SU-DHL-6 (cell line): Measurements from ENCODE around the gene GSTM5.

Experiments used
- H2AFZ ChIP-seq: fragments of 200-600 bp; sonication (generic); 2 replicates; pipeline ENCODE4 v1.6.1; 2014; ENCODE audit warnings: low read depth, mild to moderate bottlenecking, moderate library complexity, mixed read lengths, antibody characterized with exemption, low read length; ENCODE audit not compliant: severe bottlenecking
- H3F3A ChIP-seq: fragments of 200-600 bp; shearing (Covaris generic); 2 replicates; pipeline ENCODE4 v1.6.0; 2016; ENCODE audit warnings: antibody characterized with exemption, mild to moderate bottlenecking; ENCODE audit not compliant: insufficient read depth
- H3K27ac ChIP-seq: fragments of 200-600 bp; sonication (generic); 2 replicates; pipeline ENCODE4 v1.5.1; 2016; ENCODE audit warnings: low read depth, mild to moderate bottlenecking, low read length, moderate library complexity, mixed read lengths
- H3K27me3 ChIP-seq: fragments of 200-600 bp; sonication (generic), shearing (Covaris generic); 2 replicates; pipeline ENCODE4 v1.6.0; 2014; ENCODE audit warnings: mild to moderate bottlenecking, low read length
- H3K36me3 ChIP-seq: fragments of 200-600 bp; sonication (generic); 2 replicates; pipeline ENCODE4 v1.6.1; 2014; ENCODE audit warnings: mild to moderate bottlenecking, low read length, mixed read lengths
- H3K4me2 ChIP-seq: fragments of 300-600, 200-600 bp; shearing (Covaris generic), sonication (generic); 2 replicates; pipeline ENCODE4 v1.6.0; 2014; ENCODE audit warnings: low read length, low read depth, mild to moderate bottlenecking; ENCODE audit not compliant: poor library complexity, severe bottlenecking
- H3K4me3 ChIP-seq: fragments of 200-600 bp; sonication (generic); 2 replicates; pipeline ENCODE4 v1.5.1; 2014; ENCODE audit warnings: antibody characterized with exemption, low read length, mild to moderate bottlenecking, mixed read lengths; ENCODE audit not compliant: insufficient read depth, poor library complexity, severe bottlenecking
- H3K79me2 ChIP-seq: fragments of 200-600 bp; sonication (generic); 2 replicates; pipeline ENCODE4 v1.6.1; 2014; ENCODE audit warnings: mild to moderate bottlenecking, low read length, moderate library complexity; ENCODE audit not compliant: insufficient read depth
- H3K9ac ChIP-seq: fragments of 200-600 bp; sonication (generic); 2 replicates; pipeline ENCODE4 v1.7.0; 2014; ENCODE audit warnings: mild to moderate bottlenecking, low read length
- H3K9me2 ChIP-seq: fragments of 200-600 bp; sonication (generic); replicated peaks from 2 replicates; pipeline ENCODE4 v1.6.1; 2014; ENCODE audit warnings: low read length; ENCODE audit not compliant: insufficient read depth
- H3K9me3 ChIP-seq: fragments of 200-600 bp; sonication (generic); 2 replicates; pipeline ENCODE4 v1.6.1; 2014; ENCODE audit warnings: low read length, mixed read lengths; ENCODE audit not compliant: insufficient read depth
- H4K20me1 ChIP-seq: fragments of 200-600 bp; sonication (generic); 2 replicates; pipeline ENCODE4 v1.6.1; 2014; ENCODE audit warnings: low read depth, mild to moderate bottlenecking, antibody characterized with exemption, low read length, moderate library complexity, mixed read lengths
- CTCF ChIP-seq: fragments of 200-600 bp; sonication (generic); IDR thresholded peaks from one replicate; pipeline ENCODE4 v1.5.1; 2017; ENCODE audit warnings: antibody characterized with exemption, mild to moderate bottlenecking, low read length, moderate library complexity; ENCODE audit not compliant: insufficient read depth, poor library complexity, severe bottlenecking
- EZH2phosphoT487 ChIP-seq: fragments of 200-600 bp; sonication (generic), shearing (Covaris generic); conservative IDR thresholded peaks from 2 replicates; pipeline ENCODE4 v1.6.1; 2018; ENCODE audit warnings: mild to moderate bottlenecking, antibody characterized with exemption, low read length, moderate library complexity, mixed read lengths

Gene GSTM5

DNA sequence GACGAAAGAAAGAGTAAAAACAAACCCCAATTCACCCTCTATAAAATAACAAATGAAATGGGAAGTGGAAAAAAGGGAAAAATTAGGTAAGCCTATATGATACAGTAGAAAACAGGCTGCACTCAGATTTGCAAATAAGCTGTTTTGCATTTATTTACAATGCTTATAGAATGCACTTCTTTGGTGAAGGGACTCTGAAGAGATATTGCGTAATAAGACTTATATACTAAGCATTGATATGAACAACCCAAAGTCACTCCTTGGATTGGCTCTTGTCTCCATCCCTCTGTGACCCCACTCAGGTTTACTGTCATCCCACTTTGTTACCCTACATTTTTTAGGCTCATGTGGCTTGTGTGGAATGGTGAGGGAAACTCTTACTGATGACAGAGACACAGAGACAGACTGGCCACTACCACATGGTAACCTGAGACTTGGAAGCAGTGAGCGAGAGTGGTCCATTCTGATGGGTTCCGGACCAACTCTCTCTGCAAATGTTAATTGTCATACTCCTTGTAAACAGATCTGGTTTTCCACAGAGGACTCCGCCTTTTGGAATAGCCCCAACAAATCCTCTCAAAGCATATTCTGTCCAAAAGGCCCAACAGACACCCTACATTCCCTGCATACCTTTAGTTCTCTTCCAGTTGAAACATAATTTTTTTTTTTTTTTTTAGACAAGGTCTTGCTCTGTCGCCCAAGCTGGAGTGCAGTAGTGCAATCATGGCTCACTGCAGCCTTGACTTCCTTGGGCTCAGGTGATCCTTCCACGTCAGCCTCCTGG is 11.0 kb downstream of the GSTM5 start:
- Histone ChIP-seq H3K9me2 (no peaks in the 10 kb centered on the region), H4K20me1 (no peaks in the 10 kb centered on the region), H3K27ac (no peak overlapping the region), H3K27me3 (no peaks in the 10 kb centered on the region), H3K79me2 (no peaks in the 10 kb centered on the region), H3K9me3 (no peaks in the 10 kb centered on the region), H3K36me3 (no peaks in the 10 kb centered on the region), H3K9ac (no peak overlapping the region), H3K4me3 (no peak overlapping the region), H3K4me2 (no peak overlapping the region), H3F3A (no peaks in the 10 kb centered on the region), H2AFZ (no peak overlapping the region)
- no peak for TF ChIP-seq EZH2phosphoT487
- TF ChIP-seq CTCF, result no peak

DNA sequence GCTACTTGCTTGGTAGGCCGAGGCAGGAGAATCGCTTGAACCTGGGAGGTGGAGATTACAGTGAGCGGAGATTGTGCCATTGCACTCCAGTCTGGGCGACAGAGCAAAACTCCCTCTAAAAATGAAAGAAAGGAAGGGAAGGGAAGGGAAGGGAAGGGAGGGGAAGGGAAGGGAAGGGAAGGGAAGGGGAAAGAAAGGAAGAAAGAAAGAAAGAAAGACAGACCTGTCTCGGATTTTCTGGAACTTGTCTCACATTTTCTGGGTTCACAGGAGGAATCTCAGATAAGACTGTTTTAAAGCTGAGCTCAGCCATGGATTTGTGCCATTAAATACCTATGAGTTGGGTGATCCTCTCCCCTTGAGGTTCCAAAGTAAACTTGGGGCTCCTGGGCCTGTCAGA is 12.9 kb downstream of the GSTM5 start:
- no peaks in the 10 kb centered on the region for H3K9me3 ChIP-seq
- no peak overlapping the region for H2AFZ ChIP-seq
- no peaks in the 10 kb centered on the region for H3K9me2 ChIP-seq
- H3K4me2 ChIP-seq, result no peak overlapping the region
- H3K27ac ChIP-seq, result no peak overlapping the region
- no peaks in the 10 kb centered on the region for H3F3A ChIP-seq
- no peaks in the 10 kb centered on the region for H3K36me3 ChIP-seq
- H3K27me3 ChIP-seq, result no peaks in the 10 kb centered on the region
- H3K4me3 ChIP-seq, result no peak overlapping the region
- no peak overlapping the region for H3K9ac ChIP-seq
- no peaks in the 10 kb centered on the region for H3K79me2 ChIP-seq
- no peaks in the 10 kb centered on the region for H4K20me1 ChIP-seq
- no peak for TF ChIP-seq CTCF
- TF ChIP-seq EZH2phosphoT487, result no peak

DNA sequence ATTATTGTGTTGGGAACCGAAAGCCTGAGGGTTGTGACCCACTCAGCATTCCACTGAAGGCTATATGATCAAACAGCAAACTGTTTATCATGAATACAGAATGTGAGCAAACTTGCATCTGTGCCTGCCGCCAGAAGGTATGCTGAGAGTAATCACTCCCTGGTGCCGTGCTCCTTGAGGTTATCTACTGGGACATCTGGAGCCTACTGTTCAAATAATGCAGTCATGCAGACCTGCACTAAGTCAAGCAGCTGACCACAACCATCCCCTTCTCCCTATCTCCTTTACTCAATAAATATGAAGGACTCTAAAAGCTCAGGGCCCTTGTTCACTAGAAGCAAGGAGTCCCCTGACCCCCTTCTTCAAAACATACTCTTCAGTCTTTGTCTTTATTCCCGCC is 13.5 kb downstream of the GSTM5 start:
- no peaks in the 10 kb centered on the region for H3K79me2 ChIP-seq
- no peak overlapping the region for H3K4me2 ChIP-seq
- no peak overlapping the region for H2AFZ ChIP-seq
- no peaks in the 10 kb centered on the region for H4K20me1 ChIP-seq
- H3F3A ChIP-seq, result no peaks in the 10 kb centered on the region
- TF ChIP-seq EZH2phosphoT487, result no peak
- TF ChIP-seq CTCF, result no peak
- no peak overlapping the region for H3K9ac ChIP-seq
- no peaks in the 10 kb centered on the region for H3K9me2 ChIP-seq
- H3K27me3 ChIP-seq, result no peaks in the 10 kb centered on the region
- H3K9me3 ChIP-seq, result no peaks in the 10 kb centered on the region
- no peaks in the 10 kb centered on the region for H3K36me3 ChIP-seq
- H3K4me3 ChIP-seq, result no peak overlapping the region
- no peak overlapping the region for H3K27ac ChIP-seq
